ENCODE data around the gene MIX23. TPM values are rescaled to one million over a fixed set of nuclear protein-coding genes. Genes with fewer than 3 reads are reported as not detected.

Gene MIX23
- total RNA-seq, 2 experiments from 2014 or later: 154 to 168 TPM

- peaks cover 40% of the 10 kb centered on the region for H3K36me3 Mint-ChIP-seq (ENCODE audit: low read depth)
- no peak for DNase-seq
- POLR2A ChIA-PET: interaction anchor here (1.3 kb wide), 1 partner anchor 24 kb away, joined by 3 read pairs; the partner anchor contains the start of gene WDR5B
- intact Hi-C loops (cut with micrococcal nuclease): no loop called here
- H3K27me3 Mint-ChIP-seq: no peaks in the 10 kb centered on the region
- CTCF ChIA-PET: interaction anchor here (1.1 to 3.2 kb wide), 8 partner anchors 16 to 363 kb away, joined by 3 to 21 read pairs (median 6); partner anchors contain the start of gene WDR5B
- peak overlapping the region; percentile 1 for H3K27ac Mint-ChIP-seq
- peaks cover 57% of the 10 kb centered on the region for H3K4me1 Mint-ChIP-seq (ENCODE audit: low read depth)
- no peaks in the 10 kb centered on the region for H3K9me3 Mint-ChIP-seq
- no peak for TF ChIP-seq CTCF (IDR thresholded peaks at IDR 0.05)
- ATAC-seq: no peak
- H3K4me3 Mint-ChIP-seq: no peak overlapping the region
Measured at GRCh38 chr3:122391681-122392446, 8.8 kb upstream of the MIX23 start.

- TF ChIP-seq CTCF (IDR thresholded peaks at IDR 0.05): no peak
- peaks cover 54% of the 10 kb centered on the region for H3K4me1 Mint-ChIP-seq (ENCODE audit: low read depth)
- H3K36me3 Mint-ChIP-seq (ENCODE audit: low read depth): peaks cover 49% of the 10 kb centered on the region
- no peak overlapping the region for H3K4me3 Mint-ChIP-seq
- CTCF ChIA-PET: interaction anchor here (1.4 to 2.1 kb wide), 3 partner anchors 25 to 288 kb away, joined by 3 to 11 read pairs (median 5); partner anchors contain the start of gene WDR5B
- H3K27me3 Mint-ChIP-seq: no peaks in the 10 kb centered on the region
- no peak for ATAC-seq
- intact Hi-C loops (cut with micrococcal nuclease): no loop called here
- no peak overlapping the region for H3K27ac Mint-ChIP-seq
- POLR2A ChIA-PET: no interaction called here
- no peaks in the 10 kb centered on the region for H3K9me3 Mint-ChIP-seq
- no peak for DNase-seq
Measured at GRCh38 chr3:122390665-122391064, 7.6 kb upstream of the MIX23 start.

GRCh38 chr3:122389892-122390291 is 6.9 kb upstream of the MIX23 start:
- POLR2A ChIA-PET: interaction anchor here (1.0 kb wide), 1 partner anchor 26 kb away, joined by 3 read pairs; the partner anchor contains the start of gene WDR5B
- H3K9me3 Mint-ChIP-seq: no peaks in the 10 kb centered on the region
- DNase-seq: no peak
- no peaks in the 10 kb centered on the region for H3K27me3 Mint-ChIP-seq
- peaks cover 50% of the 10 kb centered on the region for H3K4me1 Mint-ChIP-seq (ENCODE audit: low read depth)
- no peak for TF ChIP-seq CTCF (IDR thresholded peaks at IDR 0.05)
- CTCF ChIA-PET: interaction anchor here (0.9 to 2.1 kb wide), 5 partner anchors 26 to 289 kb away, joined by 3 to 11 read pairs (median 3); partner anchors contain the start of gene WDR5B
- H3K36me3 Mint-ChIP-seq (ENCODE audit: low read depth): peaks cover 49% of the 10 kb centered on the region
- ATAC-seq: no peak
- no peak overlapping the region for H3K4me3 Mint-ChIP-seq
- intact Hi-C loops (cut with micrococcal nuclease): loop anchor here (10.0 kb wide), 1 partner anchor 405 kb away; the partner anchor contains the start of genes HSPBAP1 and SLC49A4
- peak overlapping the region; percentile 17 for H3K27ac Mint-ChIP-seq

- H3K4me3 Mint-ChIP-seq: no peak overlapping the region
- no peaks in the 10 kb centered on the region for H3K9me3 Mint-ChIP-seq
- no peaks in the 10 kb centered on the region for H3K27me3 Mint-ChIP-seq
- POLR2A ChIA-PET: interaction anchor here (0.6 to 1.0 kb wide), 2 partner anchors 27 to 842 kb away, joined by 3 to 4 read pairs; partner anchors contain the start of gene WDR5B
- TF ChIP-seq CTCF (IDR thresholded peaks at IDR 0.05): no peak
- H3K36me3 Mint-ChIP-seq (ENCODE audit: low read depth): peaks cover 48% of the 10 kb centered on the region
- DNase-seq (no peak), ATAC-seq (no peak)
- CTCF ChIA-PET: interaction anchor here (0.9 to 2.1 kb wide), 5 partner anchors 67 to 290 kb away, joined by 3 to 11 read pairs (median 3); no protein-coding TSS in a partner anchor
- intact Hi-C loops (cut with micrococcal nuclease): loop anchor here (10.0 kb wide), 1 partner anchor 406 kb away; the partner anchor contains the start of genes HSPBAP1 and SLC49A4
- peaks cover 45% of the 10 kb centered on the region for H3K4me1 Mint-ChIP-seq (ENCODE audit: low read depth)
- no peak overlapping the region for H3K27ac Mint-ChIP-seq
Measured at GRCh38 chr3:122389197-122389596, 6.2 kb upstream of the MIX23 start.

- TF ChIP-seq CTCF (IDR thresholded peaks at IDR 0.05): no peak
- intact Hi-C loops (cut with micrococcal nuclease): loop anchor here (10.0 kb wide), 1 partner anchor 407 kb away; the partner anchor contains the start of genes HSPBAP1 and SLC49A4
- DNase-seq: no peak
- Mint-ChIP-seq H3K27ac (no peak overlapping the region), H3K4me3 (no peak overlapping the region), H3K27me3 (no peaks in the 10 kb centered on the region), H3K36me3 (ENCODE audit: low read depth) (peaks cover 44% of the 10 kb centered on the region), H3K9me3 (no peaks in the 10 kb centered on the region), H3K4me1 (ENCODE audit: low read depth) (peaks cover 37% of the 10 kb centered on the region)
- POLR2A ChIA-PET: no interaction called here
- CTCF ChIA-PET: no interaction called here
- ATAC-seq: no peak
Measured at GRCh38 chr3:122387709-122388108, 4.7 kb upstream of the MIX23 start.
